MM.1S (cell line): ENCODE measurements around the gene TCP11.

Source experiments
- CTCF ChIP-seq: fragments of 300-600 bp; sonication (generic); IDR thresholded peaks from 2 replicates; pipeline ENCODE4 v1.5.1; 2016; ENCODE audit warnings: antibody characterized with exemption, low read length, mixed read lengths
- EZH2 ChIP-seq: fragments of 300-600 bp; sonication (generic); optimal IDR thresholded peaks from 2 replicates; pipeline ENCODE3; 2017; ENCODE audit warnings: low read depth, mild to moderate bottlenecking, antibody characterized with exemption, low read length, mixed read lengths

- no peak for TF ChIP-seq CTCF
- no peak for TF ChIP-seq EZH2
Observed at GRCh38 chr6:35160642-35161041, 19.5 kb upstream of the TCP11 start.
